Aorta (tissue), 5 donors: ENCODE data around the gene FNTB. TPM values are rescaled to one million over a fixed set of nuclear protein-coding genes. Genes with fewer than 3 reads are reported as not detected.

ENCODE experiments used
- ATAC-seq: fragments of 200-7000 bp; cut with Tn5 transposase; one replicate; pipeline ENCODE4 v1.9.1; 2022; ENCODE audit warnings: moderate library complexity; ENCODE audit not compliant: low FRiP score
- DNase-seq, 2 donors: peaks; one replicate each; pipeline ENCODE4 v3.0.0-alpha.2; 2020
- H3K27ac ChIP-seq, 2 donors: one replicate each; pipeline ENCODE4 v1.5.1; 2013; ENCODE audit warnings: low read length in 2 of 2, mild to moderate bottlenecking in 2 of 2, moderate library complexity in 2 of 2, control low read depth in 1 of 2, inconsistent platforms in 1 of 2, low read depth in 1 of 2
- H3K27me3 ChIP-seq, 2 donors: one replicate each; pipeline ENCODE4 v1.6.1; 2013; ENCODE audit warnings: control low read depth in 1 of 2, low read length in 1 of 2, mild to moderate bottlenecking in 1 of 2, moderate library complexity in 1 of 2; ENCODE audit not compliant: insufficient read depth in 2 of 2, control insufficient read depth in 1 of 2
- H3K36me3 ChIP-seq, 2 donors: one replicate each; pipeline ENCODE4 v1.6.1; 2013; ENCODE audit warnings: control low read depth in 1 of 2, low read length in 1 of 2, mild to moderate bottlenecking in 1 of 2; ENCODE audit not compliant: insufficient read depth in 2 of 2, control insufficient read depth in 1 of 2
- H3K4me1 ChIP-seq, 2 donors: one replicate each; pipeline ENCODE4 v1.6.1; 2013; ENCODE audit warnings: low read length in 2 of 2, control low read depth in 1 of 2, mild to moderate bottlenecking in 1 of 2, moderate library complexity in 1 of 2; ENCODE audit not compliant: insufficient read depth in 2 of 2, control insufficient read depth in 1 of 2
- H3K4me3 ChIP-seq, 2 donors: one replicate each; pipeline ENCODE4 v1.5.1; 2013; ENCODE audit warnings: low read length in 2 of 2, control low read depth in 1 of 2, mild to moderate bottlenecking in 1 of 2
- H3K9me3 ChIP-seq: one replicate; pipeline ENCODE4 v1.6.1; 2013; ENCODE audit warnings: mild to moderate bottlenecking, low read length; ENCODE audit not compliant: control insufficient read depth
- WGBS, 2 donors: extraction: QIAGEN DNeasy Blood & Tissue Kit; methylation state at CpG; one replicate each; pipeline ENCODE4 v1.1.7; 2013; 5-methylcytosine and 5-hydroxymethylcytosine counted together
- intact Hi-C, 2 donors: fragments of 100-400 bp; cut with DNase I; formaldehyde crosslinking; loops; one replicate each; pipeline versions ENCODE4 v1.14.2 to v1.15.0; 2022
- polyA plus RNA-seq, 2 donors: library from polyadenylated mRNA; stranded (reverse); fragments of 200-250 nt; gene quantifications; one replicate each; pipeline ENCODE4 v1.2.3, GENCODE V29; 2013
- total RNA-seq, 2 donors: library from RNA; stranded (reverse); fragmentation: NEBNext Ultra II Directional; extraction: Animal tissue kit (Norgen Biotek cat#: 25700); gene quantifications; one replicate each; pipeline ENCODE4 v1.2.1, GENCODE V29; 2021
- donor health status: healthy with polysubstance abuse.
- donor health status: Bipolar disorder and iron deficiency.
- donor health status: DM: no; HTN: no; CAD: no.
- donor health status: DM: no; HTN: no; CAD: no.
- donor health status: DM: yes; HTN: yes; CAD: no.

Gene FNTB
- total and polyA plus RNA-seq, 4 donors = 4.4 to 22.5 (median 10.7) TPM

- Histone ChIP-seq H3K4me3 (no peak overlapping the region), H3K27me3 (no peaks in the 10 kb centered on the region), H3K27ac (no peak overlapping the region), H3K36me3 (peaks cover 0 to 1% of the 10 kb centered on the region in 2 donors), H3K9me3 (no peaks in the 10 kb centered on the region), H3K4me1 (no peaks in the 10 kb centered on the region)
- 90 to 93% methylated on average over 6 of the region's 6 CpGs for WGBS, 2 donors
- intact Hi-C loops = no loop called here
- ATAC-seq = no peak
- DNase-seq = no peak
Observed at GRCh38 chr14:64943556-64943955, 43.1 kb upstream of the FNTB start.

GRCh38 chr14:64944041-64944440 lies 42.7 kb upstream of the FNTB start:
- Histone ChIP-seq H3K9me3 (no peaks in the 10 kb centered on the region), H3K4me1 (no peaks in the 10 kb centered on the region), H3K27ac (no peak overlapping the region), H3K4me3 (no peak overlapping the region), H3K27me3 (no peaks in the 10 kb centered on the region), H3K36me3 (peaks cover 0 to 1% of the 10 kb centered on the region in 2 donors)
- intact Hi-C loops = no loop called here
- WGBS, 2 donors = 80 to 85% methylated on average over 2 of the region's 2 CpGs
- no peak for DNase-seq
- no peak for ATAC-seq

- Histone ChIP-seq H3K36me3 (peaks cover 0 to 1% of the 10 kb centered on the region in 2 donors), H3K27me3 (no peaks in the 10 kb centered on the region), H3K27ac (no peak overlapping the region), H3K4me1 (no peaks in the 10 kb centered on the region), H3K9me3 (no peaks in the 10 kb centered on the region), H3K4me3 (no peak overlapping the region)
- no peak for ATAC-seq
- 86 to 88% methylated on average over 4 of the region's 4 CpGs for WGBS, 2 donors
- no peak for DNase-seq
- intact Hi-C loops = no loop called here
Observed at GRCh38 chr14:64944861-64945260, 41.8 kb upstream of the FNTB start.

- no peaks in the 10 kb centered on the region for H3K4me1 ChIP-seq
- intact Hi-C loops = no loop called here
- H3K27me3 ChIP-seq = no peaks in the 10 kb centered on the region
- no peak overlapping the region for H3K4me3 ChIP-seq
- DNase-seq (no peak), ATAC-seq (no peak)
- H3K36me3 ChIP-seq = peaks cover 0 to 1% of the 10 kb centered on the region in 2 donors
- H3K27ac ChIP-seq = no peak overlapping the region
- 86% methylated on average over 12 of the region's 12 CpGs for WGBS, 2 donors
- H3K9me3 ChIP-seq = no peaks in the 10 kb centered on the region
Observed at GRCh38 chr14:64945431-64946178, 41.1 kb upstream of the FNTB start.

GRCh38 chr14:64946310-64947045 lies 40.2 kb upstream of the FNTB start:
- Histone ChIP-seq H3K4me1 (no peaks in the 10 kb centered on the region), H3K36me3 (no peaks in the 10 kb centered on the region), H3K9me3 (no peaks in the 10 kb centered on the region), H3K4me3 (no peak overlapping the region), H3K27ac (no peak overlapping the region), H3K27me3 (no peaks in the 10 kb centered on the region)
- ATAC-seq (no peak), DNase-seq (no peak)
- intact Hi-C loops = no loop called here
- WGBS, 2 donors = 76 to 91% methylated on average over 6 of the region's 6 CpGs

- H3K4me1 ChIP-seq = peaks cover 0 to 3% of the 10 kb centered on the region in 2 donors
- intact Hi-C loops = no loop called here
- 65 to 69% methylated on average over 25 to 28 of the region's 28 CpGs for WGBS, 2 donors
- H3K9me3 ChIP-seq = no peaks in the 10 kb centered on the region
- DNase-seq (peak in 1 of 2 donors; percentile 62), ATAC-seq (no peak)
- no peaks in the 10 kb centered on the region for H3K27me3 ChIP-seq
- no peaks in the 10 kb centered on the region for H3K36me3 ChIP-seq
- no peak overlapping the region for H3K27ac ChIP-seq
- H3K4me3 ChIP-seq = no peak overlapping the region
Observed at GRCh38 chr14:64947710-64948611, 38.7 kb upstream of the FNTB start.

- ATAC-seq = no peak
- no peak for DNase-seq
- H3K27me3 ChIP-seq = no peaks in the 10 kb centered on the region
- no peaks in the 10 kb centered on the region for H3K36me3 ChIP-seq
- 79 to 87% methylated on average over 8 of the region's 8 CpGs for WGBS, 2 donors
- H3K9me3 ChIP-seq = no peaks in the 10 kb centered on the region
- intact Hi-C loops = no loop called here
- H3K4me3 ChIP-seq = no peak overlapping the region
- H3K4me1 ChIP-seq = peaks cover 0 to 5% of the 10 kb centered on the region in 2 donors
- no peak overlapping the region for H3K27ac ChIP-seq
Observed at GRCh38 chr14:64948612-64949210, 38.0 kb upstream of the FNTB start.

- no peak for ATAC-seq
- no peak overlapping the region for H3K4me3 ChIP-seq
- DNase-seq = no peak
- H3K27ac ChIP-seq = no peak overlapping the region
- H3K4me1 ChIP-seq = peaks cover 0 to 5% of the 10 kb centered on the region in 2 donors
- 91 to 93% methylated on average over 8 of the region's 8 CpGs for WGBS, 2 donors
- H3K9me3 ChIP-seq = no peaks in the 10 kb centered on the region
- no peaks in the 10 kb centered on the region for H3K36me3 ChIP-seq
- no peaks in the 10 kb centered on the region for H3K27me3 ChIP-seq
- intact Hi-C loops = no loop called here
Observed at GRCh38 chr14:64950889-64951288, 35.8 kb upstream of the FNTB start.
